Endodermal cell (in vitro differentiated cells): ENCODE data around the gene GAS6. TPM values are rescaled to one million over a fixed set of nuclear protein-coding genes. Genes with fewer than 3 reads are reported as not detected.

Source experiments
- DNase-seq: peaks from one replicate; pipeline ENCODE4 v3.0.0-alpha.2; 2017
- H3K27ac ChIP-seq: 2 replicates; pipeline ENCODE4 v1.5.1; 2013; ENCODE audit warnings: mild to moderate bottlenecking, low read depth, low read length, moderate library complexity
- H3K27me3 ChIP-seq: 2 replicates; pipeline ENCODE4 v1.6.1; 2013; ENCODE audit warnings: mild to moderate bottlenecking, low read length, moderate library complexity; ENCODE audit not compliant: insufficient read depth, control insufficient read depth, poor library complexity, severe bottlenecking
- H3K36me3 ChIP-seq: 2 replicates; pipeline ENCODE4 v1.7.0; 2013; ENCODE audit warnings: mild to moderate bottlenecking, low read length, moderate library complexity; ENCODE audit not compliant: control insufficient read depth, insufficient read depth
- H3K4me1 ChIP-seq: one replicate; pipeline ENCODE4 v1.7.0; 2013; ENCODE audit warnings: low read length; ENCODE audit not compliant: control insufficient read depth, insufficient read depth
- H3K4me3 ChIP-seq: 2 replicates; pipeline ENCODE4 v1.5.1; 2013; ENCODE audit warnings: mild to moderate bottlenecking, low read length, moderate library complexity
- H3K9ac ChIP-seq: 2 replicates; pipeline ENCODE4 v1.6.1; 2013; ENCODE audit warnings: mild to moderate bottlenecking, low read length, moderate library complexity; ENCODE audit not compliant: poor library complexity, severe bottlenecking; ENCODE audit errors: extremely low read depth
- H3K9me3 ChIP-seq: 2 replicates; pipeline ENCODE4 v1.6.1; 2013; ENCODE audit warnings: mild to moderate bottlenecking, low read length, moderate library complexity; ENCODE audit not compliant: control insufficient read depth
- H3K27ac Mint-ChIP-seq: 2 replicates; pipeline ENCODE4 v1.8.0; 2020; ENCODE audit warnings: mixed read lengths
- H3K27me3 Mint-ChIP-seq: 2 replicates; pipeline ENCODE4 v1.8.0; 2021; ENCODE audit warnings: mild to moderate bottlenecking, mixed read lengths; ENCODE audit not compliant: insufficient read depth
- H3K36me3 Mint-ChIP-seq: 2 replicates; pipeline ENCODE4 v1.8.0; 2020; ENCODE audit warnings: low read depth, mixed read lengths
- H3K4me1 Mint-ChIP-seq: 2 replicates; pipeline ENCODE4 v1.8.0; 2020; ENCODE audit warnings: mixed read lengths
- H3K4me3 Mint-ChIP-seq: 2 replicates; pipeline ENCODE4 v1.8.0; 2020; ENCODE audit warnings: mild to moderate bottlenecking, moderate library complexity, mixed read lengths
- H3K9me3 Mint-ChIP-seq: 2 replicates; pipeline ENCODE4 v1.8.0; 2020; ENCODE audit warnings: mild to moderate bottlenecking, mixed read lengths
- WGBS, 2 experiments: methylation state at CpG; one replicate each; pipeline versions ENCODE4 v1.1.5 to v1.1.7; 2013; ENCODE audit warnings: missing lambda C conversion rate in 2 of 2, mixed read lengths in 1 of 2; ENCODE audit not compliant: insufficient coverage in 1 of 2, insufficient read length in 1 of 2; 5-methylcytosine and 5-hydroxymethylcytosine counted together
- total RNA-seq, 2 donors: library from RNA; stranded (reverse); fragmentation: NEBNext Ultra II Directional in 1 of 2; extraction: Animal tissue kit (Norgen Biotek cat#: 25700) in 1 of 2; gene quantifications; 2 replicates in 1 of 2; 3 replicates in 1 of 2; pipeline ENCODE4 v1.2.1, GENCODE V29; 2021
- TF ChIP-seq, protein P1 (sequence below): fragments of 200-600 bp; sonication (generic); conservative IDR thresholded peaks from 2 replicates; pipeline ENCODE4 v1.5.0; 2021; ENCODE audit warnings: antibody characterized with exemption, mild to moderate bottlenecking

Gene GAS6
- total RNA-seq, 2 donors from 2014 or later = 45.7 to 49.6 TPM

DNA sequence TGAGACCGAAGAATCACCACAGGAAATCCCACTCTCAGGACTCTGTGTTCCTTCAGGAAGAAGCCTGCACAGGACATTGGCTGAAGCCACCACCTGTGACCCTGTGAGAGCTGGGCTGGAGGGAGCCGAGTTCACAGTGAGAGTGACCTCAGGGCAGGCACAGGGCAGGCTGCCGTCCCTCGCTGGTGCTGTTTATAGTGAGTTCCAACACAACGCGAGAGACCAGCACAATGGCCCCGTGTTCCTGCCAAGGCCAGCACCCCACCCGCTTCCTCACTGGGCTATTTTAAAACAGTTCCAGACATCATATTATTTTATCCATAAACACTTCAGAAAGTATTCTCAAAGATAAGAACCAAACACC, 18.4 kb upstream of the GAS6 start:
- Mint-ChIP-seq H3K36me3 (no peaks in the 10 kb centered on the region), H3K4me1 (no peaks in the 10 kb centered on the region), H3K9me3 (no peaks in the 10 kb centered on the region), H3K27me3 (peaks cover 2% of the 10 kb centered on the region), H3K4me3 (no peak overlapping the region), H3K27ac (no peak overlapping the region)
- Histone ChIP-seq H3K9me3 (no peaks in the 10 kb centered on the region), H3K4me3 (no peak overlapping the region), H3K4me1 (no peaks in the 10 kb centered on the region), H3K36me3 (no peaks in the 10 kb centered on the region), H3K9ac (no peak overlapping the region), H3K27me3 (no peaks in the 10 kb centered on the region), H3K27ac (no peak overlapping the region)
- DNase-seq = no peak
- TF ChIP-seq, protein P1, sequence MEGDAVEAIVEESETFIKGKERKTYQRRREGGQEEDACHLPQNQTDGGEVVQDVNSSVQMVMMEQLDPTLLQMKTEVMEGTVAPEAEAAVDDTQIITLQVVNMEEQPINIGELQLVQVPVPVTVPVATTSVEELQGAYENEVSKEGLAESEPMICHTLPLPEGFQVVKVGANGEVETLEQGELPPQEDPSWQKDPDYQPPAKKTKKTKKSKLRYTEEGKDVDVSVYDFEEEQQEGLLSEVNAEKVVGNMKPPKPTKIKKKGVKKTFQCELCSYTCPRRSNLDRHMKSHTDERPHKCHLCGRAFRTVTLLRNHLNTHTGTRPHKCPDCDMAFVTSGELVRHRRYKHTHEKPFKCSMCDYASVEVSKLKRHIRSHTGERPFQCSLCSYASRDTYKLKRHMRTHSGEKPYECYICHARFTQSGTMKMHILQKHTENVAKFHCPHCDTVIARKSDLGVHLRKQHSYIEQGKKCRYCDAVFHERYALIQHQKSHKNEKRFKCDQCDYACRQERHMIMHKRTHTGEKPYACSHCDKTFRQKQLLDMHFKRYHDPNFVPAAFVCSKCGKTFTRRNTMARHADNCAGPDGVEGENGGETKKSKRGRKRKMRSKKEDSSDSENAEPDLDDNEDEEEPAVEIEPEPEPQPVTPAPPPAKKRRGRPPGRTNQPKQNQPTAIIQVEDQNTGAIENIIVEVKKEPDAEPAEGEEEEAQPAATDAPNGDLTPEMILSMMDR = no peak
- 77 to 84% methylated on average over 7 to 8 of the region's 8 CpGs for WGBS, 2 experiments

DNA sequence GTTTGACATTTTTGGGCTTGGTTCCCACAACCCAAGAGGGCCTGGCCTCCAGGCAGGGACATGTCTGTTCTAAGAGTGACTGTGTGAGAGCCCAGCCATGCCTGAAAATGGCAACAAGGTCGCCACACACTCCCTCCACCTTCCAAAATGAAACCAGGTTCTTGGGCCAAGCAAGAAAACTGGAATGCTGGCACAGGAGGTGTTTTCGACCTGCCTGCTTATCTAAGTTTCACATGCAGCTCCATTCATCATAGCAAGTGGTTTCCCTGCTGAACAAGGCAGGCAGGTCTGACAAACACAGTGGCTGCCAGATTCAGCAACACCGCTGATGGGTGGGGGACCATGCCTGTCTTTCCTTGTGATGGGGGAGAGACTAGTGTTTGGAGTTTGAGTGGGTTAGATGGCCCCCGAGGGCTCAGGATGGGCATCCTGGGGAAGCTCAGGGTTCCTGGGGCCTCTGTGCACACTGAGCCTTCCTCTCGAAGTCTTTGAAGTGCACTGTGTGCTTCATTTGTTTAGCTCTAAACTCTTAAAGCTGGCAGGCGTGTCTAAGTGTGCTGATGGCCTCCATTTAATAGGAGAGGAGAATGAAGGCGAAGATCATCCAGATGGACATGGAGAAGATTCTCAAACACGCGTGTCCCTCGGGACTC, 17.9 kb upstream of the GAS6 start:
- Mint-ChIP-seq H3K36me3 (no peaks in the 10 kb centered on the region), H3K4me3 (no peak overlapping the region), H3K27me3 (peaks cover 2% of the 10 kb centered on the region), H3K9me3 (no peaks in the 10 kb centered on the region), H3K4me1 (no peaks in the 10 kb centered on the region), H3K27ac (no peak overlapping the region)
- Histone ChIP-seq H3K36me3 (no peaks in the 10 kb centered on the region), H3K9me3 (no peaks in the 10 kb centered on the region), H3K4me3 (no peak overlapping the region), H3K9ac (no peak overlapping the region), H3K4me1 (no peaks in the 10 kb centered on the region), H3K27me3 (no peaks in the 10 kb centered on the region), H3K27ac (no peak overlapping the region)
- peak; percentile 23 for DNase-seq
- TF ChIP-seq, protein P1 = no peak
- WGBS, 2 experiments = 91 to 97% methylated on average over 6 to 10 of the region's 10 CpGs

DNA sequence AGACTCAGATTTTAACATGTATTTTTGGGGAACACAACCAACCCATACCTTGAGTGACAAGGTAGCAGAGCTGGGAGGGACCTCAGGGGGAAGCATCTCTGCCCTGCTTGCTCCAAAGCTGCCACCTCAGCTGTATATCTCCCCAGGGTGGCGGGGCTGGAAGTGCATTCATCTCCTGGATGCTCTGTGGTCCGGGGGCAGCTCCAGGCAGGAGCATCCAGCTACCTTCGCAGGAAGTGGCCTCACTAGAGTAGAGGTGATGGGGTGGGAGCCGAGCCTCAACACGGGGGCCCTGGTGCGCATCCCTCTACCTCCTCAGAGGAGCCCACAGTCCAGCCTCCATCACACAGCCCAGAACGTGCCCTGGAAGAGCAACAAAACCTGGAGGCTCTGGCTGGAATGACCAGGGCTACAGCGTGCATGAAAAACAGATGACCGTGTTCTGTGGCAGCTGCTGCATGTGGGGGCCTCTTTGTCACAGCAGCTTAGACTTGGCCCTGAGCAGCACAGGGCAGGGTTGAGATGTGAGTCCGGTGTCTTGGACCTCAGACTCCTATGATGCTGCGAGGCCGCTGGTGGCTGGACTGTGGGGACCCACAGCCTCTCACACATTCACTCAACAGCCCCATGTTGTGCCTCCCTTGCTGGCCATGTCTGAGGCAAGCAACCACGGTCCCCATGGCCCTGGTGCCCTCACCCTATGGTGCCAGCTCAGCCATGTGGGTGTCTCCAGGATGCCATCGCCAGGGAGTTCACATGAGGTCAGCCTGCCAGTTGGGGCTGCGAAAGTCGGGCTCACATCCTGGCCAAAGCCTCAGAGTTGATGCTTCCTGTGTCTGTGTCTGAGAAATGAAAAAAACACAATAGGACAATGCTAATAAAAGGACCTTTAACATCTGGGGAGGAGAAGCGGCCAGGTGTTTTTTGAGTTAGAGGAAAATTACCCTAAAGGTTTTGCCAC, 17.1 kb upstream of the GAS6 start:
- no peaks in the 10 kb centered on the region for H3K9me3 ChIP-seq
- H3K27me3 Mint-ChIP-seq = peaks cover 2% of the 10 kb centered on the region
- H3K9ac ChIP-seq = no peak overlapping the region
- no peak overlapping the region for H3K27ac ChIP-seq
- no peaks in the 10 kb centered on the region for H3K9me3 Mint-ChIP-seq
- no peaks in the 10 kb centered on the region for H3K36me3 ChIP-seq
- no peaks in the 10 kb centered on the region for H3K4me1 Mint-ChIP-seq
- TF ChIP-seq, protein P1 = no peak
- H3K4me3 ChIP-seq = no peak overlapping the region
- no peak overlapping the region for H3K27ac Mint-ChIP-seq
- H3K27me3 ChIP-seq = no peaks in the 10 kb centered on the region
- peak; percentile 24 for DNase-seq
- no peaks in the 10 kb centered on the region for H3K36me3 Mint-ChIP-seq
- WGBS, 2 experiments = 93 to 94% methylated on average over 12 to 17 of the region's 17 CpGs
- no peaks in the 10 kb centered on the region for H3K4me1 ChIP-seq
- no peak overlapping the region for H3K4me3 Mint-ChIP-seq
